Iris pigment epithelial cell (primary cell): Measurements from ENCODE around the gene GJA10.

Experiments
- DNase-seq: peaks from one replicate; pipeline ENCODE4 v3.0.0-alpha.2; 2011; ENCODE audit warnings: low read depth

Gene GJA10

GRCh38 chr6:89944826-89945407, 50.6 kb downstream of the GJA10 start:
- DNase-seq, result peak; percentile 42
